ENCODE measurements around the gene ANKS1A. TPM values are rescaled to one million over a fixed set of nuclear protein-coding genes. Genes with fewer than 3 reads are reported as not detected.

The ANKS1A gene
- total and polyA plus RNA-seq, 2 experiments from 2014 or later = 12.1 to 31.9 TPM

GRCh38 chr6:35076997-35077712, 188.1 kb downstream of the ANKS1A start:
- Histone ChIP-seq H3K4me1 (ENCODE audit: insufficient read depth) (no peaks in the 10 kb centered on the region; the same call in 1 of the 2 replicates), H3K79me2 (replicated peaks; ENCODE audit: insufficient read depth) (no peaks in the 10 kb centered on the region), H3K9me2 (ENCODE audit: insufficient read depth) (no peaks in the 10 kb centered on the region), H3F3A (replicated peaks; ENCODE audit: low read depth) (no peaks in the 10 kb centered on the region), H3K4me2 (no peak overlapping the region), H3K27me3 (ENCODE audit: insufficient read depth) (no peaks in the 10 kb centered on the region), H3K4me3 (no peak overlapping the region), H4K20me1 (replicated peaks; ENCODE audit: insufficient read depth) (no peaks in the 10 kb centered on the region; the same call in 1 of the 2 replicates), H2AFZ (no peak overlapping the region), H3K27ac (ENCODE audit: low read depth) (no peak overlapping the region), H3K36me3 (ENCODE audit: insufficient read depth) (no peaks in the 10 kb centered on the region)
- Mint-ChIP-seq H3K4me3 (no peak overlapping the region), H3K27ac (no peak overlapping the region), H3K9me3 (no peaks in the 10 kb centered on the region), H3K27me3 (ENCODE audit: insufficient read depth, low read depth, poor library complexity) (peaks cover 11% of the 10 kb centered on the region), H3K36me3 (ENCODE audit: low read depth) (peaks cover 17% of the 10 kb centered on the region), H3K4me1 (peaks cover 28% of the 10 kb centered on the region)
- ATAC-seq = no peak
- no peak for TF ChIP-seq ZNF331 (CRISPR knock-in tag; IDR thresholded peaks at IDR 0.05; ENCODE audit: low read depth)
- no peak for TF ChIP-seq CTCF (conservative IDR thresholded peaks at IDR 0.05; ENCODE audit: low read depth in 2 of 2)
- TF ChIP-seq EZH2 (IDR thresholded peaks at IDR 0.05; ENCODE audit: low read depth, unreplicated experiment) = no peak
- TF ChIP-seq ETS1 (IDR thresholded peaks at IDR 0.05) = no peak
- no peak for TF ChIP-seq ZNF462 (CRISPR knock-in tag; IDR thresholded peaks at IDR 0.05)
- no peak for TF ChIP-seq JUNB (IDR thresholded peaks at IDR 0.05; ENCODE audit: unreplicated experiment)
- TF ChIP-seq NANOG (IDR thresholded peaks at IDR 0.05; ENCODE audit: borderline replicate concordance) = no peak
- TF ChIP-seq STAT1 (IDR thresholded peaks at IDR 0.05; ENCODE audit: unreplicated experiment) = no peak
- TF ChIP-seq EZH2phosphoT487 (IDR thresholded peaks at IDR 0.05; ENCODE audit: unreplicated experiment) = no peak
- no peak for TF ChIP-seq ZNF114 (CRISPR knock-in tag; IDR thresholded peaks at IDR 0.05)
- TF ChIP-seq POLR2AphosphoS5 (IDR thresholded peaks at IDR 0.05; ENCODE audit: low read depth) = no peak
- no peak for TF ChIP-seq REST (IDR thresholded peaks at IDR 0.05; ENCODE audit: unreplicated experiment)
- no peak for TF ChIP-seq CREB1 (CRISPR knock-in tag; IDR thresholded peaks at IDR 0.05; ENCODE audit: low read depth)
- DNase-seq (ENCODE audit: low spot score) = no peak

Data from GM23338 (cell line).